Endothelial cell of umbilical vein (primary cell): Measurements from ENCODE around the gene DNAJB5. TPM values are rescaled to one million over a fixed set of nuclear protein-coding genes. Genes with fewer than 3 reads are reported as not detected.

Source experiments
- polyA plus RNA-seq, 4 experiments: library from polyadenylated mRNA; depleted of rRNA in 3 of 4; stranded (reverse) in 3 of 4; unstranded in 1 of 4; fragments of >200 nt; gene quantifications; 2 replicates each; pipeline versions ENCODE4 v1.2.1 to v1.2.3, GENCODE V29; 2011 to 2012; ENCODE audit warnings: missing spikeins in 1 of 4
- total RNA-seq: library from RNA; stranded (reverse); gene quantifications from 2 replicates; pipeline ENCODE4 v1.2.3, GENCODE V29; 2021

Gene DNAJB5
- total and polyA plus RNA-seq, 2 donors (not counting 3 experiments of a cell fraction or from before 2014, with no cell fraction given) = 8.6 to 12.8 TPM

Other genes starting within 250 kb of the DNAJB5 start
- not detected in 2 replicates for gene PHF24, start 31.5 kb upstream of the DNAJB5 start, total RNA-seq
- gene PHF24, start 31.5 kb upstream of the DNAJB5 start, polyA plus RNA-seq = not detected in 2 replicates
- gene VCP, start 82.9 kb downstream of the DNAJB5 start, total RNA-seq = 450 and 493 TPM in 2 replicates
- gene VCP, start 82.9 kb downstream of the DNAJB5 start, polyA plus RNA-seq = 310 and 349 TPM in 2 replicates
- gene FANCG, start 90.2 kb downstream of the DNAJB5 start, total RNA-seq = 50.0 and 58.0 TPM in 2 replicates
- gene FANCG, start 90.2 kb downstream of the DNAJB5 start, polyA plus RNA-seq = 26.5 and 31.6 TPM in 2 replicates
- 17.7 and 23.5 TPM in 2 replicates for gene PIGO, start 106.8 kb downstream of the DNAJB5 start, total RNA-seq
- 27.3 and 29.8 TPM in 2 replicates for gene PIGO, start 106.8 kb downstream of the DNAJB5 start, polyA plus RNA-seq
- 142 and 144 TPM in 2 replicates for gene STOML2, start 113.4 kb downstream of the DNAJB5 start, total RNA-seq
- 187 and 206 TPM in 2 replicates for gene STOML2, start 113.4 kb downstream of the DNAJB5 start, polyA plus RNA-seq
- 34.7 and 39.4 TPM in 2 replicates for gene ATOSB, start 126.1 kb downstream of the DNAJB5 start, total RNA-seq
- gene ATOSB, start 126.1 kb downstream of the DNAJB5 start, polyA plus RNA-seq = 58.0 and 69.6 TPM in 2 replicates
- gene UNC13B, start 172.3 kb downstream of the DNAJB5 start, total RNA-seq = 44.2 and 46.2 TPM in 2 replicates
- 27.3 and 30.1 TPM in 2 replicates for gene UNC13B, start 172.3 kb downstream of the DNAJB5 start, polyA plus RNA-seq